ENCODE data around the gene GIPC3. TPM values are rescaled to one million over a fixed set of nuclear protein-coding genes. Genes with fewer than 3 reads are reported as not detected.

The GIPC3 gene, protein sequence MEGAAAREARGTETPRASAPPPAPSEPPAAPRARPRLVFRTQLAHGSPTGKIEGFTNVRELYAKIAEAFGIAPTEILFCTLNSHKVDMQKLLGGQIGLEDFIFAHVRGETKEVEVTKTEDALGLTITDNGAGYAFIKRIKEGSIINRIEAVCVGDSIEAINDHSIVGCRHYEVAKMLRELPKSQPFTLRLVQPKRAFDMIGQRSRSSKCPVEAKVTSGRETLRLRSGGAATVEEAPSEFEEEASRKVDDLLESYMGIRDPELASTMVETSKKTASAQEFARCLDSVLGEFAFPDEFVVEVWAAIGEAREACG
- not detected in 2 replicates for total RNA-seq

DNA sequence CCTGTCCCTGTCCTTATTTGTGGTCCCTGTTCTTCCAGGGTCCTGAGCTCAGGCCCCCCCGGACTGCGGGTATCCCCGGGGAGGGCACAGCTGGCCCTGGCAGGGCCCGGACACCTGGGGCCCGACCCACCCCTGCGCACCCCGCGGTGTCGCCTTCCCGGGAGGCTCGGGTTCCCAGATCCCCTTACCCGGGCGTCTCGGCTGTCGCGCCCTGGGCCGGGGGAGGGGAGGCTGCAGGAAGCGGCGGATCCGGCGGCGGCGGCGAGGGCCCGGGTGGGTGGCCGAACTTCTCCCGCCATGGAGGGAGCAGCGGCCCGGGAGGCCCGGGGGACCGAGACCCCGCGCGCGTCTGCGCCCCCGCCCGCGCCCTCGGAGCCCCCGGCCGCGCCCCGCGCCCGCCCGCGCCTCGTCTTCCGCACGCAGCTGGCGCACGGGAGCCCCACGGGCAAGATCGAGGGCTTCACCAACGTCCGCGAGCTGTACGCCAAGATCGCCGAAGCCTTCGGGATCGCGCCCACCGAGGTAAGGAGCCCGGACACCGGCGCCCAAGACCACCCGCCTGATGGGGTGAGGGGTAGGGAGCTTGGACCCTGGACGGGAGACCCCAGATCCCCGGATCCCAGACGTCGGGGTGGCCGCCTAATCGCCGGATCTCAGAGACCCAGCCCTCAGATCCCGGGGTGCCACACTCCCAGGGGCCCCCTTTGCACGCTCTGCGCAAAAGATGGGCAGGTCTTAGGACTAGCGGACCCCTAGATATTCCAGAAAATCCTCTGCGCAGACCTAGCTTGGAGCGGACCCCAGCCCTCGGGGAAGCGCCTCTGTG is at the start of gene GIPC3:
GIPC3 (plus strand) TSS at position 178 of the 826 bp plus-strand sequence; CDS start at position 298, 120 bp downstream.

DNA sequence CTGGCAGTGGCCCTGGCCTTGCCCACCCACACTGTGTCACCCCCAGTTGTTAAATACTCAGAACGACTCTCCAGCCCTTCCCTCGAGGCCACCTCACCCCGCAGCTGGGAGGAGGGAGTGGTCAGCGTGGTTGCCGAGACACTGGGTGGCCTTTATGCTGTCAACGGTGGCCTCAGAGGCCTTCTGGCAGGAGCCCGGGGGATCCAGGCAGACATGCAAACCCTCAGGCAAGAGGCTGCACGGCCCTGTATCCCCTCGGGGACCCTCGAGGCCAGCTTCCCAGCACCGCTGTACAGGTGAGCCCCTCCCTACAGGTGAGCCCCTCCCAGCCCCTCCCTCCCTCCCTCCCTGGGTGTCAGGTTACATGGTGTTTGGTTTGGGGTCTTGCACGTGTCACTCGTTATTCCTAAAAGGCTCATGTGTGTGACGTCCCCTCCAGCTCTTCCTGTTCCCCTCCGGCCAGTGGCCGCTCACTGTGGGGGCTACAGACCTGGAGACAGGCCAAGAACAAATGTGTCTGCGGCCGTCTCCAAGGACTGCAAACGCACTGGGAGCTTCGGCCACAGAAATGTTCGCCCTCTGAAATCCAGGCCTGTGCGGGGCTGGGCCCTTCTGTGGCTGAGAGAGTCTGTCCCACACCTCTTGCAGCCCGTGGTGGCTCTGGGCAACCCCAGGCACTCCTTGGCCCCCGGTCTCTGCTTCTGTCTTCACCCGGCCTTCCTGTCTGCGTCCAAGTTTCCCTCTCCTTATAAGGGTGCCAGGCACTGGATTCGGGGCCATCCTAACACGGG is 46.1 kb upstream of the GIPC3 start, which contains the start of gene TEKTIP1:
TEKTIP1 (plus strand) TSS at position 210 of the 791 bp plus-strand sequence; CDS start at position 214, 4 bp downstream.

DNA sequence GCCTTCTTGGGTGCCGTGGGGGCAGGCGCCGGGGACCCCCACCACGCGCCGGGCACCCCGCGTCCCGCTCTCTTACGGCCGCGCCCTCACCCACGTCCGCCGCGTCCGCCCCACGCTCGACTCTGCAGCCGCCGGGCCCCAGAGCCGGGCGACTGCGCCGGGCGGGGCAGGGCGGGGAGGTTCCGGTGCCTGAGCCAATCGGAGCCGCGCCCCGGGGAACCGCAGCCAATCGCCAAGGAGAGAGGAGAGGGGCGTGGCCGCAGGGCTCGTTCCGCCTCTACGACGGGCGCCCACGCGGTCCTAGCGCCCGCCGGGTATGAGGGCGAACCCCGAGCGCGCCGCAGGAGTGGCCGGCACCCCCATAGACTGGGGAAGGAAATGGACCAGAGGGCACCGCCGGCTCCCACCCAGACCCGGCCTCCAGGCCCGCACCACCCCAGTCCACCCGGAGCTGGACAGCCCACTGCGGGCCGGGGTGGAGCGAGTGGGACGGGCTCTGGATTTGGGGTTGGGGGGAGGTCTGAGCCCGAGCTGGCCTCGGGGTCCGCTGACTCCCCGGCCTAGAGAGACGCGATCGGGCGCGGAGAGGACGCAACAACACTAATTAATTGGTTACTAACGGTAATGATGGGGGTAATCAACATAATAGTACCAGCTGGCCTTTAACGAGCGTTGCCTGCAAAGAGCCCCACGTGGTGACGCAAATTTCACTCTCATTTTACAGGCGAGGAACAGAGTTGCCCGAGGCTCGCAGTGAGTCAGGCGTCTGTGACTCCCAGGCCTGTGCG is 27.6 kb upstream of the GIPC3 start, which contains the start of gene MFSD12:
MFSD12 (minus strand) TSS at position 126 of the 788 bp plus-strand sequence. CDS start 183 bp downstream, outside the sequence.

DNA sequence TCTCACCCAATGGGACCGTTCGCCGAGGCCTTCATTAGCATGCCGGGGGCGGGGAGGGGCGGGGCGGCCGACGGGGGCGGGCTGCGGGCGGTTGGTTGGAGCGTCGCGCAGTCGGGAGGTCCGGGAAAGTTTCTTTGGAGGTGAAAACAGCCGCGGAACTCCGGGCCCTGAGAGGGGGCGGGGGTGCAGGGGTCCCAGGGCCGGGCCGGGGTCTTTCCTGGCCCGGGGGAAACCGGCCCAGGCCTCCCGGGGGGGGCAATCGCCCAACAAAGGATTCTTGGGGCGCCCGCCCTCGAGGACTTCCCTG is 12.5 kb upstream of the GIPC3 start, which contains the start of gene HMG20B:
HMG20B (plus strand) TSS at position 90 of the 307 bp plus-strand sequence. CDS start 366 bp downstream, outside the sequence.

DNA sequence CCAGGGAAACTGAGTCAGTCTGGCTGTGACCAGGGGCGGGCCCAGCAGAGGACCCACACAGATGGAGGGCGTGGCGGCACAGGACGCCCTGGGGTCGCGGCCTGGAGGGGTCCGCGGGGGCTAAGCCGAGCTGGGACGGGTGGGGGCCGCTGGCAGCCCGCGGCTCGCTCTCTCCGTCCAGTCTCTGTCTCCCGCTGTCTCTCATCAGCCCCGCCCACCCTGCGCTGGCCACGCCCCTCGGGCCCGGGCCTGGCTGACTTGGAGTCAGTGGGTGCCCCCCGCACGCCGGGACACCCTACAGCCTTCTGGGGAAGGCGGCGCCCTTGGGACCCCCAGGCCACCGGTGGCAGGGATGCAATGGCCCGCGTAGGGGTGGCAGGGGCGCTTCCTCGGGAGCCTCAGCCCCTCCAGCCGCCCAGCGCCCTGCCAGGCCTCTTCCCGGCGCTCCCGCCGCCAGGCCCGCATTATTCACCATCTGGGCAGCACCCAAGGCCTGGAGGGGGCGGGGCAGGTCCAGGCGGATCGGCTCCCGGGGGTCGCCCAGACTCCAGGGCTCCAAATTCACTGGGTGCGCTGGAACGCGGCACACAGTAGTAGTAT is 21.5 kb downstream of the GIPC3 start, which contains the start of gene TBXA2R:
TBXA2R (minus strand) TSS at position 186 of the 600 bp plus-strand sequence. CDS start 6,241 bp downstream, outside the sequence.

DNA sequence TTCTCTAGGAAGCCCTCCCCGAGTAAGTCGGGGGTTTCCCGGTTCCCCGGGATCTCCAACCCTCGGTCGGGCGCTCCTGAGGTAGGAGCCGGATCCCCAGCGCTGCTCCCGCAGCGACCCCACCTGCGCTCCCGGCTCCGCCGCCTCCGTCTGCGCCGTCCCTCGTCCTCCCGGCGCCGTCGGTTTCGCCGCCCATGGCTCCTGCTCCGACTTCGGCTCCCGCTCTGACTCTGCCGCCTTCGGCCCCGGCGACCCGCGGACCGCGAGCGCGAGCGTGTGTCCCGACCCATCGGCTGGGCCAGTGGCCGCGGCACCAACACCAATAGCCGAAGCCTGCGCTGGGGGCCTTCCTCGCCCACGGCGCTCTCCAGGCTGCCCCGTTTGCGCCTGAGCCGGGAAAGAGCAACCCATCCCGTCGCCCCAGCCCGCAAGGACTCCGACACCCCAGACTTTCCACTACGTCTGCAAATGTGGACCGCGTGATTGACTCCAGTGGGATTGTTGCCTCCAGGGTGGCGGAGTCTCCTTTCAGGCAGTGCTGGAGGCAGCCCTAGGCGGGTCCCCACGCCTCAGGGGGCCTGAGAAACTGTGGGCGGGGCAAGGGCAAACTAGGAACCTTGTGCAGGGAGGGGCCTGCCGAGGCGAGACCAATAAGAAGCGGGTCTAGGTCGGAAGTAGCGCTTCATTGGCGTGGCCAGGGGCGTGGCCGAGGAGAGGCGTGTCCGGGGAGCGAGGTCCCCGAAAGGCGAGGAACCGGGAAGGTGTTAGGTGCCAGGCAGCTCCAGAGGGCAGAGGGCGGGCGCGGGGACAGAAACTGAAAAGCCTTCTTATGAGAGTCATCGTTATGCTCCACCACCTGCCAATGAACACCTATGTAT is 41.4 kb downstream of the GIPC3 start, which contains the start of gene CACTIN:
CACTIN (minus strand) TSS at position 318 of the 878 bp plus-strand sequence; CDS start at position 290, 28 bp downstream.

Other genes with a start within 250 kb of the GIPC3 start
- 21.4 and 34.8 TPM in 2 replicates for gene NFIC, start 218.9 kb upstream of the GIPC3 start, total RNA-seq
- gene SMIM24, start 105.0 kb upstream of the GIPC3 start, total RNA-seq = 0.14 TPM in 1 of 2 replicates, not detected in the other
- not detected in 2 replicates for gene SMIM44, start 102.0 kb upstream of the GIPC3 start, total RNA-seq
- 31.2 and 31.5 TPM in 2 replicates for gene DOHH, start 84.8 kb upstream of the GIPC3 start, total RNA-seq
- gene FZR1, start 79.2 kb upstream of the GIPC3 start, total RNA-seq = 27.1 and 41.8 TPM in 2 replicates
- gene TEKTIP1, start 46.3 kb upstream of the GIPC3 start, total RNA-seq = not detected in 2 replicates
- gene MFSD12, start 27.9 kb upstream of the GIPC3 start, total RNA-seq = 76.9 and 84.6 TPM in 2 replicates
- gene HMG20B, start 12.5 kb upstream of the GIPC3 start, total RNA-seq = 114 and 132 TPM in 2 replicates
- gene TBXA2R, start 21.4 kb downstream of the GIPC3 start, total RNA-seq = 0.49 TPM in 1 of 2 replicates, not detected in the other
- 31.7 and 37.0 TPM in 2 replicates for gene CACTIN, start 41.3 kb downstream of the GIPC3 start, total RNA-seq
- 10.8 and 16.0 TPM in 2 replicates for gene PIP5K1C, start 115.0 kb downstream of the GIPC3 start, total RNA-seq
- 7.5 and 10.6 TPM in 2 replicates for gene TJP3, start 122.9 kb downstream of the GIPC3 start, total RNA-seq
- gene APBA3, start 176.2 kb downstream of the GIPC3 start, total RNA-seq = 13.0 and 22.3 TPM in 2 replicates
- 57.3 and 99.0 TPM in 2 replicates for gene MRPL54, start 177.2 kb downstream of the GIPC3 start, total RNA-seq
- gene RAX2, start 186.8 kb downstream of the GIPC3 start, total RNA-seq = not detected in 2 replicates
- gene MATK, start 200.9 kb downstream of the GIPC3 start, total RNA-seq = not detected in 2 replicates

Measured in airway epithelial cell (primary cell).